Activated CD4-positive, alpha-beta memory T cell treated with anti-CD3 and anti-CD28 coated beads, Interleukin-2, amount 10 ng/mL, durations not matched to agents 7 days and 5 days (primary cell): ENCODE results near the gene PRR5L. TPM values are rescaled to one million over a fixed set of nuclear protein-coding genes. Genes with fewer than 3 reads are reported as not detected.

Experiments
- CTCF ChIA-PET: fragments of 350-600 bp; sonication (Branson Sonifier 250); formaldehyde crosslinking; loops from one replicate; lab custom pipeline; 2021; ENCODE audit warnings: antibody characterized with exemption, inconsistent platforms; lab: Charles Lee
- POLR2A ChIA-PET: fragments of 350-600 bp; sonication (Branson Sonifier 250); formaldehyde crosslinking; loops from one replicate; lab custom pipeline; 2021; ENCODE audit warnings: antibody characterized with exemption; lab: Charles Lee
- DNase-seq: peaks from one replicate; pipeline ENCODE4 v3.0.0-alpha.2; 2020
- H3K27ac Mint-ChIP-seq: one replicate; pipeline ENCODE4 v1.8.0; 2021; ENCODE audit warnings: mild to moderate bottlenecking, mixed read lengths
- H3K27me3 Mint-ChIP-seq: one replicate; pipeline ENCODE4 v1.8.0; 2021; ENCODE audit warnings: mixed read lengths
- H3K36me3 Mint-ChIP-seq: one replicate; pipeline ENCODE4 v1.8.0; 2021; ENCODE audit warnings: low read depth, mixed read lengths
- H3K4me1 Mint-ChIP-seq: one replicate; pipeline ENCODE4 v1.8.0; 2021; ENCODE audit warnings: mixed read lengths
- H3K4me3 Mint-ChIP-seq: one replicate; pipeline ENCODE4 v1.8.0; 2021; ENCODE audit warnings: mild to moderate bottlenecking, mixed read lengths
- H3K9me3 Mint-ChIP-seq: one replicate; pipeline ENCODE4 v1.8.0; 2021; ENCODE audit warnings: mixed read lengths
- total RNA-seq, 2 experiments: library from RNA; stranded (reverse); gene quantifications; one replicate each; pipeline ENCODE4 v1.2.3, GENCODE V29; 2021

PRR5L gene
- total RNA-seq, 2 experiments from 2014 or later, result 30.2 to 32.0 TPM

GRCh38 chr11:36405585-36406367 is 109.7 kb downstream of the PRR5L start:
- Mint-ChIP-seq H3K4me3 (no peak overlapping the region), H3K36me3 (peaks cover 76% of the 10 kb centered on the region), H3K27me3 (no peaks in the 10 kb centered on the region), H3K9me3 (no peaks in the 10 kb centered on the region), H3K4me1 (peaks cover 58% of the 10 kb centered on the region), H3K27ac (no peak overlapping the region)
- ChIA-PET CTCF (interaction anchor here (1.1 kb wide), 1 partner anchor 28 kb away, joined by 3 read pairs; no protein-coding TSS in a partner anchor), POLR2A (interaction anchor here (1.1 kb wide), 1 partner anchor 28 kb away, joined by 3 read pairs; no protein-coding TSS in a partner anchor)
- DNase-seq, result no peak

GRCh38 chr11:36407356-36407755 is 111.3 kb downstream of the PRR5L start:
- ChIA-PET CTCF (interaction anchor here (1.1 kb wide), 1 partner anchor 30 kb away, joined by 3 read pairs; no protein-coding TSS in a partner anchor), POLR2A (interaction anchor here (0.8 kb wide), 1 partner anchor 14 kb away, joined by 3 read pairs; no protein-coding TSS in a partner anchor)
- peaks cover 62% of the 10 kb centered on the region for H3K4me1 Mint-ChIP-seq

GRCh38 chr11:36408498-36409136 is 112.5 kb downstream of the PRR5L start:
- Mint-ChIP-seq H3K4me1 (peaks cover 66% of the 10 kb centered on the region), H3K36me3 (peaks cover 74% of the 10 kb centered on the region)
- CTCF ChIA-PET, result no interaction called here

More at GRCh38 chr11:36407356-36407755, 111.3 kb downstream of the PRR5L start:
- H3K27me3 Mint-ChIP-seq, result no peaks in the 10 kb centered on the region
- no peak for DNase-seq
- H3K36me3 Mint-ChIP-seq, result peaks cover 74% of the 10 kb centered on the region
- H3K9me3 Mint-ChIP-seq, result no peaks in the 10 kb centered on the region
- no peak overlapping the region for H3K4me3 Mint-ChIP-seq
- peak overlapping the region; percentile 11 for H3K27ac Mint-ChIP-seq

GRCh38 chr11:36409152-36409816 is 113.2 kb downstream of the PRR5L start:
- peak; percentile 46 for DNase-seq
- CTCF ChIA-PET, result interaction anchor here (1.0 to 1.3 kb wide), 2 partner anchors 32 to 101 kb away, joined by 3 to 4 read pairs; partner anchors contain the start of gene TRAF6
- Mint-ChIP-seq H3K9me3 (no peaks in the 10 kb centered on the region), H3K4me1 (peaks cover 66% of the 10 kb centered on the region), H3K27ac (peak overlapping the region; percentile 87), H3K36me3 (peaks cover 69% of the 10 kb centered on the region), H3K27me3 (no peaks in the 10 kb centered on the region), H3K4me3 (peak overlapping the region; percentile 44)
- POLR2A ChIA-PET, result interaction anchor here (1.3 to 3.5 kb wide), 2 partner anchors 11 to 44 kb away, joined by 5 to 15 read pairs; no protein-coding TSS in a partner anchor

More at GRCh38 chr11:36408498-36409136, 112.5 kb downstream of the PRR5L start:
- no peak for DNase-seq
- Mint-ChIP-seq H3K27ac (peak overlapping the region; percentile 87), H3K27me3 (no peaks in the 10 kb centered on the region), H3K4me3 (peak overlapping the region; percentile 44), H3K9me3 (no peaks in the 10 kb centered on the region)
- POLR2A ChIA-PET, result no interaction called here

GRCh38 chr11:36411202-36411640 is 115.1 kb downstream of the PRR5L start:
- POLR2A ChIA-PET, result interaction anchor here (0.8 to 3.5 kb wide), 9 partner anchors 10 to 53 kb away, joined by 3 to 22 read pairs (median 3); no protein-coding TSS in a partner anchor
- Mint-ChIP-seq H3K4me1 (peaks cover 69% of the 10 kb centered on the region), H3K27me3 (no peaks in the 10 kb centered on the region), H3K9me3 (no peaks in the 10 kb centered on the region), H3K27ac (peak overlapping the region; percentile 87), H3K36me3 (peaks cover 58% of the 10 kb centered on the region), H3K4me3 (peak overlapping the region; percentile 32)
- peak; percentile 38 for DNase-seq
- CTCF ChIA-PET, result interaction anchor here (1.2 to 1.5 kb wide), 5 partner anchors 9 to 82 kb away, joined by 3 to 5 read pairs (median 4); no protein-coding TSS in a partner anchor

- Mint-ChIP-seq H3K27me3 (no peaks in the 10 kb centered on the region), H3K4me3 (no peak overlapping the region), H3K27ac (no peak overlapping the region), H3K4me1 (peaks cover 70% of the 10 kb centered on the region), H3K36me3 (peaks cover 59% of the 10 kb centered on the region), H3K9me3 (no peaks in the 10 kb centered on the region)
- POLR2A ChIA-PET, result interaction anchor here (0.9 to 1.3 kb wide), 4 partner anchors 13 to 37 kb away, joined by 3 to 4 read pairs (median 3); no protein-coding TSS in a partner anchor
- CTCF ChIA-PET, result interaction anchor here (1.7 kb wide), 1 partner anchor 35 kb away, joined by 5 read pairs; no protein-coding TSS in a partner anchor
- no peak for DNase-seq
Observed at GRCh38 chr11:36412781-36413383, 116.8 kb downstream of the PRR5L start.

- Mint-ChIP-seq H3K4me3 (no peak overlapping the region), H3K4me1 (peaks cover 64% of the 10 kb centered on the region)
- no peak for DNase-seq
Observed at GRCh38 chr11:36417154-36417553, 121.1 kb downstream of the PRR5L start.

GRCh38 chr11:36419791-36420424 is 123.8 kb downstream of the PRR5L start:
- Mint-ChIP-seq H3K4me1 (peaks cover 72% of the 10 kb centered on the region), H3K36me3 (peaks cover 62% of the 10 kb centered on the region), H3K27ac (peak overlapping the region; percentile 80), H3K9me3 (no peaks in the 10 kb centered on the region), H3K27me3 (no peaks in the 10 kb centered on the region), H3K4me3 (no peak overlapping the region)
- CTCF ChIA-PET, result interaction anchor here (0.6 to 2.6 kb wide), 4 partner anchors 9 to 73 kb away, joined by 3 to 13 read pairs (median 3); no protein-coding TSS in a partner anchor
- POLR2A ChIA-PET, result interaction anchor here (1.0 to 5.8 kb wide), 8 partner anchors 9 to 56 kb away, joined by 4 to 27 read pairs (median 6); no protein-coding TSS in a partner anchor
- no peak for DNase-seq

More at GRCh38 chr11:36417154-36417553, 121.1 kb downstream of the PRR5L start:
- ChIA-PET POLR2A (interaction anchor here (0.8 kb wide), 1 partner anchor 39 kb away, joined by 3 read pairs; no protein-coding TSS in a partner anchor), CTCF (no interaction called here)
- Mint-ChIP-seq H3K9me3 (no peaks in the 10 kb centered on the region), H3K36me3 (peaks cover 55% of the 10 kb centered on the region), H3K27ac (peak overlapping the region; percentile 32), H3K27me3 (no peaks in the 10 kb centered on the region)

GRCh38 chr11:36421546-36422155 is 125.6 kb downstream of the PRR5L start:
- no peak for DNase-seq
- H3K36me3 Mint-ChIP-seq, result peaks cover 64% of the 10 kb centered on the region
- H3K9me3 Mint-ChIP-seq, result no peaks in the 10 kb centered on the region
- H3K27ac Mint-ChIP-seq, result peak overlapping the region; percentile 80
- ChIA-PET CTCF (interaction anchor here (0.9 to 1.0 kb wide), 2 partner anchors 58 to 115 kb away, joined by 4 read pairs; no protein-coding TSS in a partner anchor), POLR2A (interaction anchor here (1.1 to 5.8 kb wide), 6 partner anchors 10 to 43 kb away, joined by 3 to 27 read pairs (median 6); no protein-coding TSS in a partner anchor)
- H3K4me3 Mint-ChIP-seq, result peak overlapping the region; percentile 34
- peaks cover 64% of the 10 kb centered on the region for H3K4me1 Mint-ChIP-seq
- no peaks in the 10 kb centered on the region for H3K27me3 Mint-ChIP-seq

- DNase-seq, result no peak
- Mint-ChIP-seq H3K9me3 (no peaks in the 10 kb centered on the region), H3K27me3 (no peaks in the 10 kb centered on the region), H3K4me1 (peaks cover 30% of the 10 kb centered on the region), H3K36me3 (peaks cover 43% of the 10 kb centered on the region), H3K27ac (no peak overlapping the region), H3K4me3 (no peak overlapping the region)
- ChIA-PET CTCF (interaction anchor here (1.2 kb wide), 1 partner anchor 67 kb away, joined by 3 read pairs; no protein-coding TSS in a partner anchor), POLR2A (no interaction called here)
Observed at GRCh38 chr11:36425561-36426081, 129.5 kb downstream of the PRR5L start.
